Nucleus accumbens (tissue), 56 donors: ENCODE data around the gene RBPJ.

Experiments used
- DNase-seq, 56 donors: peaks; one replicate each; lab custom pipeline; 2025; lab: John Stamatoyannopoulos, UW

RBPJ gene

DNA sequence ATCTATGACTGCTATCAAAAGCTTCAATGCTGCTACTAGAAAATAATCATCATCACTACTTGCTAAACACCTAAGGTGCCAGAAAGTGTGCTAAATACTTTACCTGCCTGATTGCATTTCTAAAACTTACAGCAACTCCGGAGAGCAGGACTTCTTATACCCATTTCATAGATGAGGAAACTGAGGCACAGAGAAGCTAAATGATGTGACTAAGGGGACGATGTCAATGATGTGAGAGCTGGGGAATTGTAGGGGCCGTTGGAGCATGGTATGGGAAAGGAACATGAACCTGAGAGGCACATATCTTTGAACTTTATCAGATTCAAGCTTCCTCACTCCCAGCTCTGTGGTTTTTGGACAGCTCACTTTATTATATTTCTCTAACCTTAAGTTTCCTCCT lies 130.8 kb downstream of the RBPJ start:
- no peak for DNase-seq

DNA sequence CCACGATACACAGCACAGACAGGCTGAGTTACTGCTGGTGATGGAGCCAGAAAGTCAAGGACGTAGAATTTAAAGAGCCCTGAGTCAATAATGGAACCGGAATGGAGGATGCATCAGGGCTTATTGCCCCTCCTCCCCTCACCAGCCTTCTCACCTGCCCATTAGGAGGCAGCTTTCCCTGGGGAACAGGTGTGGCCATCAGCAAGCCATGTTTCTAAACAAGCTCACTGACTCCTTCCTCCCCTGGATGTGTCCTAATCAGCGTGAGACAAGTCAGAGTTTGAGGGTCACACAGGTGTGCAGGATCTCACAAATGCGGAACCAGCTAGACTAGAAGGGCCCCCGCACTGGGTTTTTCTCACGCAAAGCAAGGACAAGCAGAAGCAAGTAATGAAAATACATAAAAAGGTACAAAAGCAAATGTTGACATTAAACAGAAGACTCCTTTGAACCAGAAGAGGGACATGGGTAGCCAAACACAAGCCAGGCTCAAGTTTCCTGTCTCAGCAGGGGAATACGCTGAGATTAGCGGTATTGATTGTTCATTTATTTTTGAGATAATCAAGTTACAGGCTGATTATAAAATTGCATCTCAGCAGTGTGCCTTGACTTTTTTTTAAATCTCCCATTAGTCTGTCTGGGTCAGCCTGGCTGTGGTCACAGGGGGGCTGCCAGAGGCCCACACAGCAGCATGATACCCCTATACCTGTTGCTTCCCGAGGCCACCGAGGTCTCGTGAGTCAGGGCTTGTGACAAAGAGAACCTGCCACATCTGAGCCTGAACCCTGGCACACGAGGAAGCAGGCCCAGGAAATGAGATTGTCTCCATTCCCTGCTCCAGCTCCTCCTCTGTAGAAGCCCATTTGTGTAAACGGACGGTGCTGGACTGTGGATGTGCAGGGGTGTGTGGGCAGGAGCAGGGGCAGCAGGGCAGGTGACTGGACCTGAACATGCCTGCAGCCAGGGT lies 132.0 kb downstream of the RBPJ start:
- DNase-seq: no peak

DNA sequence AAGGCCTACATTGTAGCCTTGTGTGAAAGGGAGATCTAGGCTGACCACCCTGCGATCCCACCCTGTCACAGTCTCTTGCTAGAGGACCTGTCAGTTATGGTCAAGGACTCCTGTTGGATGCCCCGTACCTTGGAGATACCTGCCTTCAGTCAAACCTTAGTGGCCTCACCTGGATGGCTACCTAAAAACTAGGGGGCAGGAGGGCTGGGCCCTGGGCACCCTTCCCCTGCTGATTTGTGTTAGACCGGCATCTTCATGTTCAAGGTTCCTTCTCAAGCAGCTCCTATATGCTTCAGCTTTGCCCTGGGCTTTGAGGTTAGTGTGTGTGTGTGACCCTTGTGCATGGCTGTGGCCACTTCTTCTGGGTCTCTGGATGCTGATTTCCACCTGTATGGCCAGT lies 134.1 kb downstream of the RBPJ start:
- DNase-seq: no peak

DNA sequence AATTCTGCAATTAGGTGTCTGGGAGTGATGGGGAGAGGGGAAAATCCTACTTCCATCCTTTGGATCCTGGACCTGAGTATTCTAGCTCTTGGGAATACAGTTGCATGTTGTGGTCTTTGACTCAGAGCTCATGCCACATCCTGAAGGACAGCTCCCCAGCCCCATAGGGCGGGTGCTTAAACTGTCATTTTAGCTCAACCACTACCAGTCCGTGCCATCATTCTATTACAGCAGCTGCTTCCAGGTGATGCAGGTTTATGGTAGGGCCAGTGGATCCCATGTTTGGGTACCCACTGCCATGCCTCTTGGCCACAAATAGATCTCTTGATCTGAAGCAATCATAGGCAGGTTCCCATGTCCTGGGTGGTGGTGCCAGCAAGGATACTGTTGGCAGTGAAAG lies 134.8 kb downstream of the RBPJ start:
- no peak for DNase-seq

DNA sequence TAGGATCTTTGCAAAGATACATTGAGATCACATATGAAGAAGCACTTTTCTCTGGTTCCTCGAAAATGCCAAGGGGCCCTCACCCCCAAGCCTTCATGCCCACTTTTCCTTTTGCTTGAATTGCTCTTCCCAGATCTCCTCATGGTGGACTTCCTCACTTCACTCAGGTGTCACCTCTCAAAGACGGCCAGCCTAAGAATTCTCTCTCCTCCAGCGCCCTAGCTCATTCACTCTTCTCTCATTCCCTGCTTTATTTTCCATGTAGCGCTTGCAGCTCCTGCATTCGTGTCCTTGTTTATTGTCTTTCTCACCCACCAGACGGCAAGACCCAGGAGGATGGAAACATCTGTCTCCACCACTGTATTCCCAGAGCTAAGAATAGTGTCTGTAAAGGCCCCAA lies 136.6 kb downstream of the RBPJ start:
- no peak for DNase-seq

DNA sequence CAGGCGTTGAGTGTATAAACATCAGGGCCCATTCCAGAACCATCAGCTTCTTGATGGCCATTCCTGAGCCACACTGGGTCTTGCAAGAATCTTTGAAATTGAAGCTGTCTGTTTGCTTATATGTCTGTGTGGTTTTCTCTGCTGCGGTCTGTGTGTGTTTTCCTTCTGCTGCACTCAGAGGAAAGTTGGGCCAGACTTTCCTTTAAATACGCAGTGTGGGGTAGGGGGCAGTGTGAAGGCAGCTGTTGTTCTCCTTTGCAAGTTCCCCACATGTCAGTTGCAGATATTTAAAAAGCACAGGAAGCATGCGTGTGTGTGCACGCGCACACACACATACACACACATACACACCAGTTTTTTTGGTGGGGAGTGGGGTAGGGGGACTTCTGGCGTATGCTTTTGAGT lies 137.3 kb downstream of the RBPJ start:
- no peak for DNase-seq

DNA sequence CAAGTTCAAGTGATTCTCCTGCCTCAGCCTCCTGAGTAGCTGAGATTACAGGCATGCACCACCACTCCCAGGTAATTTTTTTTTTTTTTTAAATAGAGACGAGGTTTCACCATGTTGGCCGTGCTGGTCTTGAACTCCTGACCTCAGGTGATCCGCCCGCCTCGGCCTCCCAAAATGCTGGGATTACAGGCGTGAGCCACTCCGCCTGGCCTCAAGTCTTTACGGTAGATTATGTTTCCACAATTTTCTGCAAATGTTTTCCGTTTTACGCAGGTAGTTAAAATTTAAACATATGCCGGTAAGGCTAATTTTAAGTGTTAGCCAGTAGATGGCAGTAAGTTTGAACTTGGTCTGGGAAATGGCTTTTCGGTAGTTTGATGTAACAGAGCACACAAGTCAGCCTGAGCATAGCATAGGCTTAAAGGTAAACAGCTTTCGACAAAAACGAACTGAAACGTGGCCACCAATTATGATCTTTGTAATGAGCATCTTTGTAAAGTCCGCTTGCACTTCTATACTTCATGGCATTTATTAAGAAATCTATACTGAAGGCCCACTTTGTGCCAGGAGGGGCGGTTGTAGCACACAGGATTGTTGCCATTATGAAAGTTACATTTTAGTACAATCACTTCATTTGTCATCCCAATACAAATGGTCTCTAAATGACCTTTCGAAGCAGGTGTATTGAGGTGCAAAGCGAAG lies 138.4 kb downstream of the RBPJ start:
- DNase-seq: no peak

DNA sequence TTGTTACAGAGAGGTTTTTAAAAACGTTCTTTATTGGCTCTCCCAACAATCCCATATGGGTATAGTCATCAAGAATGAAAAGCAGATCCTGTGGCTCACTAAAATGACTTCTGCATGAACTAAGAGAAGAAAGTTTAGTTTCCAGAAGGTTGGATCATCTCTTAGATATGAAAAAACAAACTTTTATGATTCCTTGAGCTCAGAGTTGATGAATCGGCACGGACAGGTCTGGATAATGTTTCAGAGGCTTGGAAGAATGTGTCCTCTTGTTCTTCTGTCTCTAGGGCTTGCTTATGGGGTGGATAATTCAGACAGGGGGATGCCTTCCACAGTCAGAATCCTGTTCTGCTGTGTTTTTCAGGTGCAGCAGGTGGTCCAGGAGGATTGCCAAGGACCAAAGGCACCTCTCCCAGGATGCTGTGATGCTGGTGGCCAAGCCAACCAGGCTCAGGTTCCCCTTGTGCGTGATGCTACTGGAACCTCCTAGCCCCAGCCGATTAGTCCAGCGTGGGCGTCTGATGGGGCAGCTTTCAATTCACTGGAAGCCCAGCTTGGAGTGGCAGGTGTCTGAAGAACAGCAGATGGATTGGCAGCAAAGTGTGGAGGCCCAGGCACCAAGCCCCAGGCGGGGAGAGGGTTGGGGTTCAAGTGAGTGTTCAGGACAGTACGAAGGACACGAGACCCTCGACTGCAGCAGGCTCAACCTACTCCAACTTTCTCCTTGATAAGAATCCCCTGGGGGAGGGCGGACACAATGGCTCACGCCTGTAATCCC lies 139.1 kb downstream of the RBPJ start:
- DNase-seq: no peak

DNA sequence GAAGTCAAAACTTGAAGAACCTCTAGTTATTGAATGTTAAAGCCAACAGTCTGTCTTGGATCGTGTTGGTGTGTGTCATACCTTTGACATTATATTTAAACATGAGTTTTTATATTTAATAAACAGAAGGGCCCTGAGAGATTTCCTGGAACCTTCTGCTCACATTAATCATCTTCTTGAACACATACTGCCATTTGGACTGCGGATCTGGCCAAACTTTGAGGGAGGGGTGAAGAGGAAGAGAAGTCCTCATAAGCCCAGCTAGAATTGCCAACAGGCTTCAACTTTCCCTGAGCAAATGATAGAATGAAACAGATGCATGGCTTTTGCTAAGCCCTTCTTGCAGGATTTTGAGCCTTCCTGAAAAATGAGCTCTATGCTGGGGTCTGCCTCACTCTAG lies 142.1 kb downstream of the RBPJ start:
- DNase-seq: no peak

DNA sequence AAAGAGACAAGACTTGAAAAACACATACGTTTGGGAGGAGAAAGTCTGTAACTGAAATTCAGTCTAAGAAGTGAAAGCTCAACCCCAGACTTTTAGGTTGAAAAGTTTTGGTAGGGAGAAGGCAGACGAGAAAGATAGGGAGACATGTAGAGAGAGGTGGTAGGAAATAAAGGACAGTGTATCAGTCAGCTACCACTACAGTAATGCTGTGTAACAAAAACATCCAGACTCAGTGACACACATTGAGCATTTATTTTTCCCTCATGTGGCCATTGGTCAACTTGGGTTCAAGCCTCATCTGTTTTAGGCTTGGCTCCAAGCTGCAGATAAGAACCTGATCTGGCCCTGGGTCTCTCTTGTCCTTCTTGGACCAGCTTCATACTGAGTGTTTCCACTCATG lies 142.6 kb downstream of the RBPJ start:
- DNase-seq: no peak

DNA sequence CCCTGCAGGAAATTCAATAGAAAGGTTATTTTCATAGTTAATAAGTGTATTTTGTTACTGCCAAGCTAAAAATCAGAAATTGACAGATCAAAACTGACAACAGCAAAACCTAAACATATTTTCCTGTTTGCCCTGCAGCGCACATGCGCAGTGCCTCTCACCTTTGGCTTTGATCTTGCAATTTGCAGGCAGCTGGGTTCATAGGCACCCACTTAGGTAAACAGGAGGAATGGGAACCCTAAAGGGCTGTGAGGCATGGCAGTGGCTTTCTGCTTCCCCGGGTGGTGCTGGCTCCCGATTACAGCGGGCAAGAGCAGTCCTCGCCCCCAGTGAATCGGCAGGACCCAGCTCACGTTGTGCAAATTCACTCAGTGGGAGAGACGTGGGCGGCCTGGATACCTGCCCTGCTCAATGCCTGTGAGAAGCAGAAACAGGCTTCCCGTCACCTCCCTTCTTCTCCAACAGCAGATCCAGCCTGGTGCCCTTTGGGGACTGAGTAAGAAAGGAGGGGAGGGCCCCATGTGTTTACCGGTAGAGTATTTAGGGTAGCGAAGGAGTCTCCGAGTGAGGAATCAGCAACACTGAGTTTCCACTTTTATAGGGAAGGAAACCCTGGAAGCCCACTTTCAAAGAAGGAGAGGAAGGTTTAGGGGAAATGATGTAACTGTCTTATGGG lies 143.7 kb downstream of the RBPJ start:
- DNase-seq: no peak

DNA sequence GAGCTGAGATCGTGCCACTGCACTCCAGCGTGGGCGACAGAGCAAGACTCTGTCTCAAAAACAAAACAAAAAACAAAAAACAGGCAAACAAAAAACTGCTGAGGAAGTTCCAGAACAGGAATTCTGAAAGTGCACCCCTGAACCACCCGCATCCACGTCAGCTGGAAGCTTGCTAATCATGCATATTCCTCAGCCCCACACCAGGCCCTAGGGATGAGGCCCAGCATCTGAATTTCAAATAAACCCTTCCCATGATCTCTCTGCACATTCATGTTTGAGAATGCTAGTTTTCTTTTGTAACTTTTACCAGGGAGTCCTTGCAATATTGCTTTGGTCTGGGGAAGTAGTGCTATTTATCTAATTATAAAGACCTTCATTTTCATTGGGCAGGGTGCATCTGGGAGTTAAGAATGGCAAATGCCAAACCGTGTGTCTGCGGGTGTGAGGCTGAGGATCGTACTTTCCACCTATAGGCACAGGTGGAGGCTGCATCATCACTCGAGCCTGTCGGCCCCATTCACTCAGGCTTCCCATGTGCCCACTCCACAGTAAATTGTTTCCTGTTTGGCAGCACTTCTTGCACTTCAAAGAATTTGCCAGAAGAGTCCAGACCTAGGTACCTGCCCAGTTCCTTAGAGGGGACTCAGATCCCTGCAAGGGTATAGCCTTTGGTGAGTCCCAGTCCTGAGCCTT lies 145.9 kb downstream of the RBPJ start:
- DNase-seq: no peak

DNA sequence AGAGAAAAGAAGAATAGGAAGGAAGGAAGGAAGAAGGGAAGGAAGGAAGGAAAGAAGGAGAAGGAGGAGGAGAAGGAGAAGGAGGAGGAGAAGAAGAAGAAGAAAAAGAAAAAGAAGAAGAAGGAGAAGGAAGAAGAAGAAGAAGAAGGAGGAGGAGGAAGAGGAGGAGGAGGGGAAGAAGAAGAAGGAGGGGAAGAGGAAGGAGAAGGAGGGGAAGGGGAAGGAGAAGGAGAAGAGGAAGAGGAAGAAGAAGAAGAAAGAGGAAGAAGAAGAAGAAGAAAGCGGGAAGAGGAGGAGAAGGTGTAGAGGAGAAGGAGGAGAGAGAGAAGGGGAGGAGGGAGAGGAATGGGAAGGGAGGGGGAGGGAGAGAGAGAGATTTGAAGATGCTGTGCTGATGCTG lies 146.9 kb downstream of the RBPJ start:
- DNase-seq: no peak

DNA sequence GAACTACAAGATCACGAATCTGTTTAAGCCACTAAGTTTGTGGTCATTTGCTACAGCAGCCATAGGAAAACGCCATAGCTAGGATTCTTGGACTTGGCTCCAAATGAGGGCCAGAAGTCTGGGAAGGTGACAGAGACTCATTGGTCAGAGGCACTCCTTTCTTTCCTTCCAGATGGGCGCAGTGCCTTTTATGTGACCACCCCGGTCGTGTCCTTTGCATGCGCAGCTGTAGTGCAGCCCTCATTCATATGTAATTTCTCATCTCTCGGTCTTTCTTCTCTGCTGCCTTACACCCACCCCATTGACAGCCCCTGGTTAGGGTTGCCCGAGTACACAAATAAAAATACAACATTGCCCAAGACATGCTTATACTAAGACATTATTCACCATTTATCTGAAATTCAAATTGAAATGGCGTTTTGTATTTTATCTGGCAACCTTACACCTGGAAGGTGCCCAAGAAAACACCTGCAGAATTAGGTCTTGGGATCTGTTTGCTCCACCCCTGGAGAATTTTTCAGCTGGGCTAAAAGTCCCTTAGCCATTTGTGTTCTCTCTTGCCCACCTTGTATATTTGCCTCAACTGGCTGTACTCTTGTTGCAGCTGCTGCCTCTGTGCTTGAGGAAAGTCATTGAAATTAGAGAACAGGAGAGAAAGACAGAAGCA lies 147.6 kb downstream of the RBPJ start:
- DNase-seq: no peak

DNA sequence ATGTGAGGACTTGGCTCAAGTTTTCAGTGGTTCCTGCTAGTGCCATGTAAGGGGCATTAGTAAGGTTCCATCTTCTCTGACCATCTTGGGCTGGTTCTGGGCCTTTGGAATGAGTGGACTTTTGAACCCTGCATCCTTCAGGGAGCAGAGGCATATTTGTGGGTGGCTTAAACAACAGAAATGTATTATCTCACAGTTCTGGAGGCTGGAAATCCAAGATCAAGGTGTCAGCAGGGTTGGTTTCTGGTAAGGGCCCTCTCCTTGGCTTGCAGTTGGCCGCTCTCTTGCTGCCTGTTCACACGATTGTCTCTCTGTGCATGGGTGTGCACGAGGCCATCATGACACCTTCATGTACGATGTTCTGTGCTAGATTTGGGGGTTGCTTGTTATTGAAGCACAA lies 148.2 kb downstream of the RBPJ start:
- no peak for DNase-seq

DNA sequence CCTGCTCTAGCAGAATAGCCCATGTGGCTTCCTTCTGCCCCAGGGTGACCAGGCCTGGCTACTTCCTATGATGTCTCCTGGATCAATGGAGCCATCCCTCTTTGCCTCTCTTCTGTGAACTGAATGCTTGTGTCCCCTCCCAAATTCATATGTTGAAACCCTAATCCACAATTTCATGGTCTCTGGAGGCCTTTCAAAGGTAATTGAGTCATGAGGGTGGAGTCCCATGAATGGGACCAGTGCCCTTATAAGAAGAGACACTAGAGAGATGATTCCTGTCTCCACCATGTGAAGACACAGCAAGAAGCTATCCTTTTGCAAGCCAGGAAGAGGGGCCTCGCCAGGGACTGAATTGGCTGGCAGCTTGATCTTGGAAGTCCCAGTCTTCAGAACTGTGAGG lies 151.1 kb downstream of the RBPJ start:
- no peak for DNase-seq

DNA sequence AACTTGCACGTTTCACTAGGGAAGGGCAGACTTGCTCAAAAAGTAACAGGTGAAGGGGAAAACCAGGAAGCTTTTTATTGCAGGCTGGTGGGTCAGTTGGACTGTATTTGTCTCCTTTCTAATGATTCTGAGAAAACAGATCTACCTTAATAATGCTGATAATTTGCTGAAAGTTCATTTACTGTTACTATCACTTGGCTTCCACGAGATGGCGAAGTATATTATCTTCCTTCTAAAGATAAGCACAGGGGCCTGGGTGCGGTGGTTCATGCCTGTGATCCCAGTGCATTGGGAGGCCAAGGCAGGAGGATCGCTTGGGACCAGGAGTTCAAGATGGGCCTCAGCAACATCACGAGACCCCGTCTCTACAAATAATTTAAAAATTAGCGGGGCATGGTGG lies 153.1 kb downstream of the RBPJ start:
- DNase-seq: no peak

DNA sequence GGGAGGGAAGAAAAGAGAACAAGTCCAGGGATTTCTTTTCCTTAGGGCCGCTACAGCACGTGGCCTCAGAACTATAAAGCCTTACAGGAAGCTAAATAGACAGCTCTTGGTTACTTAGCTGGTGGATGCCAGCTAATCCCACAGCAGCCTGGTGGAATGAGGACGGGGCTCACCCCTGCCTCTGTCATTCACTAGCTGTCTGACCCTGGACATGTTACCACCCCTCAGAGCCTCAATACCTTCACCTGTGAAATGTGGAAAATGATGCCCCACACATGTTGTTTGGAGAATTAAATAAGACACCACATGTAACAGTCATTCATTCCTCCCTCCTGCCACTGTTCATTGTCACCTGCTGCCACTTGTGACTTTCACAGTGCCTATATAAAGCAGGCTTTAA lies 153.7 kb downstream of the RBPJ start:
- DNase-seq: no peak

DNA sequence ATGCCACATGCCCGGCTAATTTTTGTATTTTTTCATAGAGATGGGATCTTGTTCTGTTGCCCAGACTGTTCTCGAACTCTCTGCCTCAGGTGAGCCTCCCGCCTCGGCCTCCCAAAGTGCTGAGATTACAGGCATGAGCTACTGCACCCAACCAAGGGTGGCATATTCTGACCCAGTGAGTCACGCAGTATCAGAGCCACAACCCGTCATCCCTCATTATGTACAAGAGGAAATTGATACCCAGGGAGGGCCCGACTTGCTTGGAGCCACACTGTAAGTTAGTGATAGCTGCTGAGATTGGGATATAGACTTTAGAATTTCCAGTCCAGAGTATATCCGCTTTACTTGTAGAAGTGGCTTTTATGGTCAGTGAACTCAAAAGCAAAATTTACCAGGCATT lies 154.9 kb downstream of the RBPJ start:
- DNase-seq: no peak

DNA sequence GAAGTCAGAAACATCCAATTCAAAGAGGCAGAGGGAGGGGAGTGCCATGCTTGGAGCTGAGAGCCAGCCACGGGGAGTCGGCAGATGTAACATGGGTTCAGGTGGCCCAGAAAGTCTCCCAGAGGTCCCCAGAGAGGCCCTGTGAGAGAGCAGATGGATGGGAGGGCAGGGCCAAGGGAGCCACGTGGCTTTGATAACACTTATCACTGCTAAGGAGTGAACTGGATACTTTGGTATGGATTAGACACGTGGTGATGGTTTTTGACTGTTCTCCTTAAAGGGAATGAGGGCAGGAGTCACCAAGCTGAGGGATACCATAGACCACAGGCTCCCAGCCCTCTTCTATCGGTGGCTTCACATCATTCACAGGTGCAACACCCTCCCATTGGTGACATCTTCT lies 155.7 kb downstream of the RBPJ start:
- no peak for DNase-seq
